ENCODE results near the gene TRIM41.

- TF ChIP-seq CTCF (tag by site-specific recombination; IDR thresholded peaks at IDR 0.05) (no peak), ZNF621 (tag by site-specific recombination; IDR thresholded peaks at IDR 0.05) (no peak), ZBTB11 (tag by site-specific recombination; conservative IDR thresholded peaks at IDR 0.05; ENCODE audit: low read depth) (no peak), ZSCAN30 (tag by site-specific recombination; IDR thresholded peaks at IDR 0.05) (no peak)
These were observed 3.6 kb upstream of the TRIM41 start for GRCh38 chr5:181219262-181220177.
